ENCODE measurements around the gene SFXN3.
A peak's percentile ranks its signal among the peaks of the same experiment; 100 is the strongest.

Gene SFXN3

DNA sequence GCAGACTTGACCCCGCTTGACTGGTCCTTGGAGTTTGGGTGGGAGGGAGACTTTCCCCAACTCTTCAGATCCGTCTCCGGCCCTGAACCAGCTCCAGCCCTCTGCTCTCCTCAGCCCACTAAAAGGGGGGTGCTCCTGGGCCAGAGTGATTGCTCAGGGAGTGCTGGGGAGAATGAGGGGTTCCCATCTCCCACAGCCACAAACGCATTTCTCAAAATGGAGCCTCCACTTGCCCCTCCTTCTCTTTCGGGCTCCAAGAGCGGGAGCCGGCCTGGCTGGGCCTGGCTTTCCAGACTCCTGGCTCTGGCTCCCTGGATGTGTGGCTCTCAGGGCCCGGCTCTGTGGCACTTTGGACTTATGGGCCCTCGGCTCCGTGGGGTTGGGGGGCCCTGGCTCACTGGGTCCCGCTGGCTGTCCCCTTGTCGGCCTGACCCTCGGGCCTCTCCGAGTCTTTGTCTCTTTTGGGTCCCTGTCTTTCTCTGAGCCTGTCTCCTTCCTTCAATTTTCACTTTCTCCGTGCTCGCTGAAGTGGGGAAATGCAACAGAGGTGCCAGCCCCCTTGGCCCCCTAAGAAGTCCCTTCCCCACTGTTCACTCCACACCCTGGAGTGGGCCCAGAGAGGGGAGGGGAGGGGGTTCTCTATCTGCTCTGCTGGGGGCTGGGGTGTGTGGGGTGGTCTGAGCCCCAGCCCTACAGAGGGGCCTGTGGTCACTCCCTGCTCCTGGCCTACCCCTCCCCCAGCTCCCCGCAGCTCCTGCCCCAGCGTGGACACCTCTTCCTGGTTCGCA, 30.7 kb upstream of the SFXN3 start:
- peak; percentile 79 for DNase-seq

DNA sequence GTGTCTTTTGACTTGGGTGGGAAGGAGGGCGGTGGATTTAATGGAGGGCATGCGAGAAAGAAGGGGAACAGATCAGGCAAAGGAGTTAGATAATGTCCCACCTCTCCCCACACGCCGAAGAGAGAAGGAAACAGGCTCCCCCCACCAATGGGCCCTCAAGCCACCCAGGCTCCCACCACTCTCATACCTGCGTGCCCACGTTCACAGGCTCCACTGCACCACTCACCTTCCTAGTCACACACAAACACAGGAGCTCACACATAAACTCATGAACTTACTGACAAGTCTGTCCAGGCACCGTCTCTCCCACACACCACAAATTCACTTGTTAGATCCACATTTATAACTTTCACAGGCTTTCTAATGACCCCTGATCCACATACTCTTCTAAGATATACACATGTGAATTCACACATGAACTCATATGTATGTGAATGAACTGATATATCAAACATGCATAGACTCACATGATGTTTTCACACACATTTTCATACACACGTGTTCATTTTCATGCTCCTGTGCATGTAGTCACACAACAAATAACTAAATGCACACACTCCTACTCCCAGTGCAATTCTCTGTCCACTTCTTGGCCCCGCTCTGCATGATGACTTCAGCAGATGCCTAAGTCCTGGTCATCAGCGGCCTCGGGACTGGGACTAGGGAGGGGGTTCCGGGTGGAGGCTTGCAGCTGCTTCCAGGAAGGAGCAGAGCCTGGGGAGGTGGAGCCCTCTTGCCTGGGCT, 29.9 kb upstream of the SFXN3 start:
- DNase-seq: peak; percentile 82

DNA sequence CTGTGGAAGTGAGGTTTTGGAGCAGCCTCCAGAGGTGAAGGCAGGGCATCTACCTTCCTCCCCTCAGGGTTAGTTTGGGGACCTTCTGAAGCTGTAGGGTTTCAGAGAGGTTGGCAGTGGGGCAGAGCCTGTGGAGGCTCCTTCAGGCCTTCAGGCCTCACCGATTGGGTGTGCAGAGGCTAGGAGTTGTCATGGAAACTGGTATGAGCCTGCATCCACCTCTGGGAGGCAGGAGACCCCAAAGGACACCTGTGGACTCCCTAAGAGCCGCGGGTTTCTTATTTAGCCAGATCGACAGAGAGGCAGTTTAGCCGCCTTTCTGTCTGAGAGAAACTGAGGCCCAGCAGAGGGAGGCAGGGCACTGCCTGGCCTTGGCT, 29.4 kb upstream of the SFXN3 start:
- DNase-seq: peak; percentile 35

DNA sequence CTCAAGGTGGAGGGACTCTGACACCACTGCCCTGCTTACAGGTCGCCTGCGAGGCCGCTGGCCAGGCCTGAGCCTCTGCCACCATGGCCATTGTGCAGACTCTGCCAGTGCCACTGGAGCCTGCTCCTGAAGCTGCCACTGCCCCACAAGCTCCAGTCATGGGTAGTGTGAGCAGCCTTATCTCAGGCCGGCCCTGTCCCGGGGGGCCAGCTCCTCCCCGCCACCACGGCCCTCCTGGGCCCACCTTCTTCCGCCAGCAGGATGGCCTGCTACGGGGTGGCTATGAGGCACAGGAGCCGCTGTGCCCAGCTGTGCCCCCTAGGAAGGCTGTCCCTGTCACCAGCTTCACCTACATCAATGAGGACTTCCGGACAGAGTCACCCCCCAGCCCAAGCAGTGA, 28.6 kb upstream of the SFXN3 start:
- DNase-seq: no peak

DNA sequence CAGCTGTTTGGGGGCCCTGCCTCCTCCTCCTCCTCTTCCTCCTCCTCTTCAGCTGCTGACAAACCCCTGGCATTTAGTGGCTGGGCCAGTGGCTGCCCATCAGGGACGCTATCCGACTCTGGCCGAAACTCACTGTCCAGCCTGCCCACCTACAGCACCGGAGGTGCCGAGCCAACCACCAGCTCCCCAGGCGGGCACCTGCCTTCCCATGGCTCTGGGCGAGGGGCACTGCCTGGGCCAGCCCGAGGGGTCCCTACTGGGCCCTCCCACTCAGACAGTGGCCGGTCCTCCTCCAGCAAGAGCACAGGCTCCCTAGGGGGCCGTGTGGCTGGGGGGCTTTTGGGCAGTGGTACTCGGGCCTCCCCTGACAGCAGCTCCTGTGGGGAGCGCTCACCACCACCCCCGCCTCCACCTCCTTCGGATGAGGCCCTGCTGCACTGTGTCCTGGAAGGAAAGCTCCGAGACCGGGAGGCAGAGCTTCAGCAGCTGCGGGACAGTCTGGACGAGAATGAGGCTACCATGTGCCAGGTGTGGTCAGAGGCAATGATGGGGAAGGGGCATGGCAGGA, 27.3 kb upstream of the SFXN3 start:
- no peak for DNase-seq

DNA sequence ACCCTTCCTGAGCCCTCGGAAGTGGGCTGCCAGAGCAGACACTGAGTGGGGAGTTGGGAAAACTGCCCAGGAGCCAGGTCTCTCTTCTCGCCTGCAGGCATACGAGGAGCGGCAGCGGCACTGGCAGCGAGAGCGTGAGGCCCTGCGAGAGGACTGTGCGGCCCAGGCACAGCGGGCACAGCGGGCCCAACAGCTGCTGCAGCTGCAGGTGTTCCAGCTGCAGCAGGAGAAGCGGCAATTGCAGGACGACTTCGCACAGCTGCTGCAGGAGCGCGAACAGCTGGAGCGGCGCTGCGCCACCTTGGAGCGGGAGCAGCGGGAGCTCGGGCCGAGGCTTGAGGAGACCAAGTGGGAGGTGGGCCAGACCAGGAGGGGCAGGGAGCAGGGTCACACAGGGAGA, 25.7 kb upstream of the SFXN3 start:
- no peak for DNase-seq

DNA sequence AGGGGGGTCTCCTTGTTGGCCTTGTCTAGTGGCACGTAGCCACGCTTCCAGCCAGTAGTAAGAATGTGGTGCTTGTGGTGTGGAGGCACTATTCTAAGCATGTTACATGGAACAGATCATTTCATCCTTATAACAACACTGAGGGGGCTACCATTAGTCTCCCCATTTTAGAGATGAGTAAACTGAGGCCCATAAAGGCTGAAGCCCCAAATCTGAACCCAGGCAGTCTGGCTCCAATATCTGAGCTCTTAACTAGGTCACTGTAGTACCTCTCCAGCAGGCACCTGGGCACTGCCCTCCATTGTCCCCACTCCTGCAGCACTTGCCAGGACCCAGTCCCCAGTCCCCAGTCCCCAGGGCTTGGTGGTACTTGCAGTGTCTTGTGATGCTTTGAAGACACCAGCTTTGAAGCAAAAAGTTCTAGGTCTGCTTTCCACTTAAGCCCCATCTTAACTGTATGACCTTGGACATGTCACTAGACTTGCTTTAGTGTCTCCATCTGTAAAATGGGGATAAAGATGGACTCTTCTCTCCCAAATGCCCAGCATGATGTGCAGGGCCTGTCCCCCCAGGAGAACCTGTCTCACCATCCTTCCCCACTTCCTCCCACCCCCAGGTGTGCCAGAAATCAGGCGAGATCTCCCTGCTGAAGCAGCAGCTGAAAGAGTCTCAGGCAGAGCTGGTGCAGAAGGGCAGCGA, 25.0 kb upstream of the SFXN3 start:
- no peak for DNase-seq

DNA sequence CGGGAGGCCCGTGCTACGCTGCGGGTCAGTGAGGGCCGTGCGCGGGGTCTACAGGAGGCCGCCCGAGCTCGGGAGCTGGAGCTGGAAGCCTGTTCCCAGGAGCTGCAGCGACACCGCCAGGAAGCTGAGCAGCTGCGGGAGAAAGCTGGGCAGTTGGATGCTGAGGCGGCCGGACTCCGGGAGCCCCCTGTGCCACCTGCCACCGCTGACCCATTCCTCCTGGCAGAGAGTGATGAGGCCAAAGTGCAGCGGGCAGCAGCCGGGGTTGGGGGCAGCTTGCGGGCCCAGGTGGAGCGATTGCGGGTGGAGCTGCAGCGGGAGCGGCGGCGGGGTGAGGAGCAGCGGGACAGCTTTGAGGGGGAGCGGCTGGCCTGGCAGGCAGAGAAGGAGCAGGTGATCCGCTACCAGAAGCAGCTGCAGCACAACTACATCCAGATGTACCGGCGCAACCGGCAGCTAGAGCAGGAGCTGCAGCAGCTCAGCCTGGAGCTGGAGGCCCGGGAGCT, 24.4 kb upstream of the SFXN3 start:
- DNase-seq: no peak

DNA sequence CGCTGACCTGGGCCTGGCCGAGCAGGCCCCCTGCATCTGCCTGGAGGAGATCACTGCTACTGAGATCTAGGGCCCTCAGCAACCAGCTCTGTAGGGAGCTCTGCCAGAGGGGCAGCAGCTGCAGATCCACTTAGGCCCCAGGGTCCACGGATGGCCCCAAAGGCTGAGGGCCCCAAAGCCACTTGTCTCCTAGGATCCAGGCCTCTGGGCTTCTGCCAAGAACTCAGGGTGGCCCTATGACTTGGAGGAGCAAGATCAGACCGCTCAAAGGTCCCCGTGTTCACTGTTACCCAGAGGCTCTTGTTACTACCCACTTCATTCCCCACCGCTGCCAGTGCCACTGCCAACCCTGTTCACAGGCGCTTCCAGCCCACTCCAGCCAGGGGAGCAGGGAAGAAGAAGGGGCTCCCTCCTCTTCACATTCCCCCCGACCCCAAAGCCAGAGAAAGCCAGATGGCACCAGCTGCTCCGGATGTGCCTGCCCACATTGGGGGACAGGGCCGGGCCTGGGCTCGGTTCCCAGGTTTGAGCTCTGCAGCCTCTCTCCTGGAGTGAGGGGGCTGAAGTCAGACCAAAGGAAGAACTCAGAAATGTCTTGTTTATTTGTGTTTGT, 23.8 kb upstream of the SFXN3 start:
- no peak for DNase-seq

DNA sequence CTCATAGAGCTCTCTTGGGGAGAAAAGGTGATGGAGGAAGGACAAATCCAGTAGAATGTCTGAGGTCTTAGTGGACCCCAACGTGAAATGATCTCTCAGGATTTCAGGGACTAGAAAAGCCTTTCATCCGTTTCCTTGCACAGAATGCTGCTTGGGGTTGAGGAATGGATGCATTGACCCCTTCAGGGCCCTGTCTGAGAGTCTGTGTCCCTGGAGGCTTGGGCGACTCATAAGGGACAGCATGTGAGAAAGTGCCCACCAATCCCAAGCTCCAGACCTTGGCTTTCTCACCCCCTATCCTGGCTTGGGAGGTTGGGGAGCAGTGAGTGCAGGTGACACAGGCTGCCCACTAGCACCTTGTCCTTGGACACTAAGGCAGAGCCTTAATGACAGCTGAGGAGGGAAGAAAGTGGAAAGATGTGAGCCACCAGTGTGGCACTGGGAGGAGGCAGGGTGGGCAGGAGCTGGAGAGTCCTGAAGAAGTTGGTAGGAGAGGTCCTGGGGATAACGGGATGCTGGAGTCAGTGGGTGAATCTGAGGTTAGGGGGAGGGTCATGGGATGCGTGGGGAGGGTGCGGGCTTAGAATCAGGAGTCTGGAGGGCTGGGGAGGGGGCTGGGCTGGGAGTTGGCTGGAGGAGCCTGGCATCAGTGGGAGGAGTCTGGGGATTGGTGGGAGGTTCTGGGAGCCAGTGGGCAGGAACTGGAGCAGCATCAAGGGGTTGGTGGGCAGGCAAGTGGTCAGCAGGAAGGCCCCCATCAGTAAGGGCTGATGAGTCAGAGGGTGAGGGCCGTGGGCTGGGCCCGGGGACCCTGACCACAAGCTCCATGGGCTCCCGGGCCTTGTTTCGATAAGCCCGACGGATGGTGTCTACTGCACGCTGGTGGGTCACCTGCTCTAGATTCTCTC, 22.9 kb upstream of the SFXN3 start:
- no peak for DNase-seq

DNA sequence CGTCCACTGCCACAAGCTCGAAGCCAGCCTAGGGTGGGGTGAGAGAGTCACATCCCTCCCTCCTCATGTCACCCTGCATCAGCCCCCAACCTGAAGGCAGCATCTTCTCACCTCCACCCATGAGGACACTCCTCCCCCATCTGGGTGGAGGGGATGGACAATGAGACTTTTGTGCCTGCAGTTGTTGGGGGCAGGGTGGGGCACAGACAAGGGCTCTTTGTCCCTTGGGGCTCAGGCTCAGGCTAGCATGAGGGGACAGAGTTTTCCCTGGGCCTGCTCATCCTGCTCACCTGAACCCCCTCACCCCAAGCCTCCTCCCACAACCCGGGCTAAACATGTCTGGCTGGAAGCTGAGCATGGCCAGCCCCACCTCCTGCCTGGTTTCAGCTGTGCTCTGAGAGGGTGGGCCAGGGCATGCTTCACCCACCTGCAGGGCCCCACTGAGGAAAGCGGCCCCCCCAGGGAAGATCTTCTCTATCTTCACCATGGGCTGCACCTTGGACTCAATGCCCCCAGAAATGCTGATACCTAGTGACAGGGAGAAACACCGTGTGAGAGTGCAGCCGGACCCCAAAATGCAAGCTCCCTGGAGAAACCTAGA, 22.1 kb upstream of the SFXN3 start:
- DNase-seq: no peak

DNA sequence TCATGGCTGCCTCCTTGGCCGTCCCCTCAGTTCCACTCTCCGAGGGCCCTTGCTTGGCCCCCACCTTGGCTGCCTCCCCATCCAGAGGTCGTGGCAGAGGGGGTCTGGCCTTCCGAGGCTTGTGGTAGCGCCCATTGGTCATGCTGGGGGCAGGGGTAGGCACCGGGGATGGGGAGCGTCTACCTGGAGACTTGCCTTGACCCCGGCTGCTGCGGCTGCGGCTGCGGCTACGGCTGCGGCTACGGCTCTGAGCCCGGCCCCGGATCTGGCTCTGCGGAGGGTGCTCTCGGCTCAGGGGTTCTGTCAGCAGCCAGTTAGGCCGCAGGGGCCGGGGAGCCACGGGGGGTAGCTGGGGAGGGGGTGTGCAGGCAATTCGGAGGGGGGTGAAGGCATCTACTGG, 20.7 kb upstream of the SFXN3 start:
- DNase-seq: no peak

DNA sequence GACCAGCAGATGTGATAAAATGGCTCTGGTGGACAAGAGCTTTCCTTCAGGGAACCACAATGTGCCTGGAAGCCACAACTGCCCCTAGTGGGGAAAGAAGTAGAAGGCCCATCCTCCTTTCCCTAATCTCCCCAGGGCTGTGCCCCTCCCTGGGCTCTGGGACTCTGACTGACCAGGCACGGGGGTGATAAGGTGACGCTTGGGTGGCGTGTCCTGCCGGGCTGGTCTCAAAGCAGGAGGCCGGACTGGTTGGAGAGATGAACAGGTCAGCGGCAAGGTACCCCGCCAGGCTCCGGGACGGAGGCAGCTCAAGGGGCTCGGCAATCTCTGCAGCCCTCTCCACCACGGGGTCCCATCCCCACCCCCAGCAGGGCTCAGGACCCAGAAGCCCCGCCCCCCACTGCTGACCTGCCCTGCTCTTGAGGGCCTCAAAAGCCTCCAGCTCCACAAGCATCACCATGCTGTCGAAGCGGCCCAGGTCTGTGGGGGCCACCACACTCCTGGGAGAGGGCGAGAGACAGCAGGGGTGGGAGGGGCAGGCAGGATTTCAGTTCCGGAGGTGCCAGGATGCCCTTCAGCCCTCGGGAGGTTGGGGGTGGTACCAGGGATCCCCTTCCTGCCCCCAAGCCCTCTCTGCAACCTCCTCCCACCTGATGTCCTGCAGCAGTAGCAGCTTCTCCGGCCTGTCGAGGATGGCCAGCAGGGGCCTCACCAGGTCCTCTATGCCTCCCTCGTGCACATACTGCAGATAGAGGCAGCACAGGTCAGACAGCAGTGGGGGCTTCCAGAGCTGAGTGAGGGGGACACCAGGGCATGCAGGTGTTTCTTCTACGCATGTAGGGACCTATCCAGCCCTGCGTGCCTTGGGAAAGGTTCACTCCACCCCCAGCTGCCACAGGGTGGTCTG, 19.3 kb upstream of the SFXN3 start:
- no peak for DNase-seq

DNA sequence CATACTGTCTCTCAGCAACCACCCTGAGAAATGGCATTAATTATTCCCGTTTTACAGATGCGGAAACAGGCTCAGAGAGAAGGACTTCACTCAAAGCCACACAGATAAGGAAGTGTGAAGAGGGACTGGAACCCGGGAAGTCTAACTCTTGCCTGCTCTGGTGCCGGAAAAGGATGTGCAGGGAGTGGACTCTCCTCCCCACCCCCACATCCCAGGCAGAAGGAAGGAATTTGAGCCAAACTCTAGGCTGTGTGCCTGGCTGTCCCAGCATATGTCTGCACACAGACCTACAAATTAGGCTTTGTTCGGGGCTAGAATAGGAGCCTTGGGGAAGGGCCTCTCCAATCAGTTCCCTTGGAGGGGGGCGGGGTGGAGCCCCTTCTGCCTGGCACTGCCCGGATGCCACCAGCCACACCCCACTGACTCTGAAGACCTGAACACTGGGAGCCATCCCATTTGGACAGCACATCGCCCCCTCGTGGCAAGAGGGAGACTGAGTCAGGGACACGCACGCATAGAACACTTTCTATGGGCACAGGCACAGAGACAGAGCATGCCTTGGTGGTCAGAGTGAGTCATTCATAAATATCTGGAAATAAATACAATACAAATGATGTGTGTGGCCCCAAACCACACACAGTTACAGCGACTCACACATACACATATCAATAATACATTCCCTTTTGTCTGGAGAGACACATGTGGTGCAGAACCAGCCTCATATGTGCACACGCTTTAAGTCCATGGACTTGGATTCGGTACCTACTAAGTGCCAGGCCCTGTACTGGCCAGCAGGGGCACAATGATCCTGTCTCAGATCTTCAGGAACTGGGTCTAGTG, 18.3 kb upstream of the SFXN3 start:
- DNase-seq: peak; percentile 96

DNA sequence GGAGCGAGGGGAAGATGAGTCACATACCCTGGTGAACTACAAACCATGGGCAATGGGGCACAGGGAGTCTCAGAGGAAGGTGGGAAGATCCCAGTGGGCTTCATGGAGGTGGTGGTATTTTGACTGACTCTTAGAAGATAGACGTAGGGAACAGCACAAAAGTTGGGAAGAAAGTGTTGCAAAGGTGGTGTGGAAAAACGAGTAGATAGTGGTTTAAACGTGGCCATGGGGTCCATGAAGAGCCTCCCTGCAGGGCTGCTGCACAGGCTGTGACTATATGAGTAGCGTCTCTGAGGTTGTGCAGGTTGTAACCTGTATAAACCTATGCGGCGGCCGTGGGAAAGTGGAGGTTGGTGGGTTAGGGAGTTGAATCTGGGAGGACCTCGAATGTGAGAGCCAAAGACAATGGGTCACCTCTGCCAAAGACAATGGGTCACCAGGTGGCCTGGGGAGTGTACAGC, 17.6 kb upstream of the SFXN3 start:
- no peak for DNase-seq

DNA sequence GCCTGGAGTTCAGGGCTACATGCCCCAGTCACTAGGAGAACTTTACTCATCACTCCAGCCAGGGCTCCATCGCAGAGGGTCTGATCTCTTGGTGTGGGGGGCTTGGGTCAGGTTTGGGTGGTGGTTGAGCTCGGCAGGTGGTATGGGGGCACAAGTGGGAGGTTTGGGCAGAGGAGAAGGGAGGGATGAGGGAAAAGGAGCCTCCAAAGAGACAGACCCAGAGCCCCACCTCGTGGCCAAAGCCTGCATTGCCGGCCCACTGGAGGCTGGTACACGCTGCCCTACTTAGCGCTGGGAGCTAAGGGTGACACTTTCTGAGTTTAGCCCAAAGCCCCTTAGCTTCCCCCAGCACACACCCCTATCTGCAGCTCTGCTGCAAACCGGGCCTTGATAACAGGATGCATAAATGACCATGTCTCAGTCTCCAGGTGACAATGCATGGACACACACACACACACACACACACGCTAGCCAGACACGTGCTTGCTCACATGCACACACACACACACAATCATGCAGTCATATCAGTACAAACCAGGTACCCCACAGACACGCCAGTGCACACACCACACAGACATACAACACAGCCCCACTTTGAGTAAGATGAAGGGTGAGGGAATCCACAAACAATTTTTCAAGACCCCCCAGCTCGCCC, 16.7 kb upstream of the SFXN3 start:
- peak; percentile 91 for DNase-seq

DNA sequence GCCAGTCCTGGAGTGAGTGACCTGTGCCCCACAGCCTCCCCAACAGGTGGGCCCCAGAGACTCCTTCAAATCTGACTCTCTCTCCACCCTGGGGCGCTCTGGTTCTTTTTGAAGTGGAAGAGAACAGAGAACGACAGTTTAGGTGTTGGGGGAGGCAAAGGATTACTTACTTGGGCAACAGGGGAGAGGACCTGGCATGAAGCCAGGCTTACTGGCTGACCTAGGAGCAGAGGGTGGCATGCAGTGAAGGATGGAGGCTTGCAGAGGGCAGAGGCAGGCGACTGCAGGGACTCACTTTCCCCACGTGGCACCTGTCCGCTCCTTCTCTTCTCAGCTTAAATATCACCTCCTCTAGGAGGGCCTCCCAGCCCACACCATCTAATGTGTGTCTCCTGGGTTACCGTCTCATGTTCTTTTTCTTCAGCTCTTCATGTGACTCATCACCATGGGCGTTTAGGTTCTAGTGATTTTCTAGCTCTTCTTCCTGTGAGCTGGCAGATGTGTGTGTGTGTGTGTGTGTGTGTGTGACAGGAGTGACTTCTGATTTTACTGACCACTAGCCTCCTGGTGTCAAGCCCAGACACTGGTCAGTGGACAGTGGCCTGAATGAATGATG, 16.0 kb upstream of the SFXN3 start:
- no peak for DNase-seq

DNA sequence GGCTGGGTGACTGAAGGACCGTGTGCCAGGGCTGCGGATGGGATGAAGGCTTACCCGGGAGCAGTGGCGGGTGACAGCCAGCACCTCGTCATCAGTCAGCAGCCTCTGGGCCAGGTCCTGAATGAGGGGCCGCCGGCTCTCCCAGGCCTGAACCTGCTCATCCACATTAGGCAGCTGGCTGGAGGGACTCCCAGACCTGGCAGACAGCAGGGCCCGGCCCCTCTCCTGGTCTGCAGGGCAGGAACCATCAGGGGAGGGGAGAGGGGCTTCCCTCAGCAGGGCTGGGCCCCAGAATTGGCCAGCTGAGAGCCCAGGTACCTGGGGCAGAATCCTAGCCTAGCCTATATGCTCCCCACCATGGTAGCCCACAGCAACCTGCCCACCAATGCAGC, 15.5 kb upstream of the SFXN3 start:
- DNase-seq: no peak

Measured in eye (tissue), 1 donor.